Fibroblast of mammary gland (primary cell): Measurements from ENCODE around the gene FUS.
"Not testable (repeated sequence)": the region's sequence is repeated elsewhere in the genome, so short reads cannot be mapped to it uniquely, and the experiment has no call there.

ENCODE experiments used
- DNase-seq: peaks from one replicate; pipeline ENCODE4 v3.0.0-alpha.2; 2010; ENCODE audit warnings: low read depth
- H3K4me3 ChIP-seq: 2 replicates; pipeline ENCODE4 v1.5.1; 2011; ENCODE audit warnings: low read depth, mild to moderate bottlenecking, low read length, moderate library complexity; ENCODE audit not compliant: control insufficient read depth
- CTCF ChIP-seq: conservative IDR thresholded peaks from 2 replicates; pipeline ENCODE4 v1.5.1; 2011; ENCODE audit warnings: low read depth, low read length, inconsistent platforms; ENCODE audit not compliant: control insufficient read depth, insufficient read depth

The FUS gene

GRCh38 chr16:31145398-31145990 is 34.4 kb upstream of the FUS start:
- no peak for TF ChIP-seq CTCF
- no peak overlapping the region for H3K4me3 ChIP-seq

GRCh38 chr16:31147574-31147973 is 32.4 kb upstream of the FUS start:
- TF ChIP-seq CTCF, result no peak
- no peak for DNase-seq
- H3K4me3 ChIP-seq, result no peak overlapping the region

More at GRCh38 chr16:31145398-31145990, 34.4 kb upstream of the FUS start:
- DNase-seq, result no peak

GRCh38 chr16:31148281-31148728 is 31.6 kb upstream of the FUS start:
- TF ChIP-seq CTCF, result no peak
- DNase-seq, result no peak
- no peak overlapping the region for H3K4me3 ChIP-seq

- H3K4me3 ChIP-seq, result no peak overlapping the region
- TF ChIP-seq CTCF, result no peak
- no peak for DNase-seq
These were observed 31.0 kb upstream of the FUS start for GRCh38 chr16:31148896-31149295.

- no peak overlapping the region for H3K4me3 ChIP-seq
- no peak for DNase-seq
- no peak for TF ChIP-seq CTCF
These were observed 30.6 kb upstream of the FUS start for GRCh38 chr16:31149332-31149731.

GRCh38 chr16:31149894-31150890 is 29.7 kb upstream of the FUS start, which contains the start of gene PRSS36:
Gene PRSS36, minus strand, starts transcription at chr16:31150066. Its CDS starts 31 bp downstream, at chr16:31150035.
- no peak within 1 kb of the TSS for H3K4me3 ChIP-seq
- no peak for DNase-seq
- no peak for TF ChIP-seq CTCF

GRCh38 chr16:31150976-31151375 is 29.0 kb upstream of the FUS start:
- H3K4me3 ChIP-seq, DNase-seq: not testable (repeated sequence)
